GM23248 (cell line): ENCODE measurements around the gene IL22. TPM values are rescaled to one million over a fixed set of nuclear protein-coding genes. Genes with fewer than 3 reads are reported as not detected.
"Not testable (repeated sequence)": the region's sequence is repeated elsewhere in the genome, so short reads cannot be mapped to it uniquely, and the experiment has no call there.

Source experiments
- DNase-seq: peaks from one replicate; pipeline ENCODE4 v3.0.0-alpha.2; 2015
- H2AFZ ChIP-seq: fragments of 200-600 bp; sonication (generic); 2 replicates; pipeline ENCODE4 v1.6.1; 2016; ENCODE audit warnings: antibody characterized with exemption
- H3F3A ChIP-seq: fragments of 200-600 bp; sonication (generic); 2 replicates; pipeline ENCODE4 v1.6.1; 2016; ENCODE audit warnings: mild to moderate bottlenecking, antibody characterized with exemption, mixed run types; ENCODE audit not compliant: insufficient read depth
- H3K27ac ChIP-seq: fragments of 200-600 bp; sonication (generic); 2 replicates; pipeline ENCODE4 v1.5.1; 2016; ENCODE audit warnings: mild to moderate bottlenecking
- H3K27me3 ChIP-seq: fragments of 200-600 bp; sonication (generic); replicated peaks from 2 replicates; pipeline ENCODE4 v1.6.1; 2016; ENCODE audit warnings: mild to moderate bottlenecking; ENCODE audit not compliant: insufficient read depth
- H3K36me3 ChIP-seq: fragments of 200-600 bp; sonication (generic); 2 replicates; pipeline ENCODE4 v1.6.1; 2016; ENCODE audit warnings: low read depth, mild to moderate bottlenecking
- H3K4me1 ChIP-seq: fragments of 200-600 bp; sonication (generic); 2 replicates; pipeline ENCODE4 v1.6.1; 2016; ENCODE audit warnings: mild to moderate bottlenecking; ENCODE audit not compliant: insufficient read depth
- H3K4me2 ChIP-seq: fragments of 200-600 bp; sonication (generic); one replicate; pipeline ENCODE4 v1.6.1; 2016; ENCODE audit warnings: mild to moderate bottlenecking; ENCODE audit not compliant: unreplicated experiment
- H3K4me3 ChIP-seq: fragments of 200-600 bp; sonication (generic); 2 replicates; pipeline ENCODE4 v1.5.1; 2016; ENCODE audit warnings: mild to moderate bottlenecking
- H3K79me2 ChIP-seq: fragments of 200-600 bp; sonication (generic); 2 replicates; pipeline ENCODE4 v1.6.1; 2016; ENCODE audit warnings: mild to moderate bottlenecking; ENCODE audit not compliant: insufficient read depth
- H3K9ac ChIP-seq: fragments of 200-600 bp; sonication (generic); 2 replicates; pipeline ENCODE4 v1.6.1; 2016; ENCODE audit warnings: mild to moderate bottlenecking
- H3K9me2 ChIP-seq: fragments of 200-600 bp; sonication (generic); 2 replicates; pipeline ENCODE4 v1.6.1; 2016; ENCODE audit warnings: mixed run types, mild to moderate bottlenecking, moderate library complexity; ENCODE audit not compliant: insufficient read depth
- H3K9me3 ChIP-seq: fragments of 200-600 bp; sonication (generic); one replicate; pipeline ENCODE4 v1.6.1; 2017; ENCODE audit warnings: low read depth
- H4K20me1 ChIP-seq: fragments of 200-600 bp; sonication (generic); 2 replicates; pipeline ENCODE4 v1.6.0; 2016; ENCODE audit not compliant: insufficient read depth
- EZH2 ChIP-seq: fragments of 200-600 bp; sonication (generic); IDR thresholded peaks from 2 replicates; pipeline ENCODE4 v1.6.1; 2018; ENCODE audit warnings: antibody characterized with exemption, mild to moderate bottlenecking; ENCODE audit not compliant: insufficient read depth, poor library complexity, severe bottlenecking
- EZH2phosphoT487 ChIP-seq: fragments of 200-600 bp; sonication (generic); IDR thresholded peaks from 2 replicates; pipeline ENCODE4 v1.6.1; 2018; ENCODE audit warnings: antibody characterized with exemption, moderate library complexity, mild to moderate bottlenecking, low read depth; ENCODE audit not compliant: insufficient read depth
- WGBS, 2 experiments: methylation state at CpG; one replicate each; pipeline ENCODE4 v1.1.6; 2015 to 2017; ENCODE audit warnings: low lambda C conversion rate in 2 of 2, low coverage in 1 of 2; ENCODE audit errors: missing lambda C conversion rate in 2 of 2; 5-methylcytosine and 5-hydroxymethylcytosine counted together
- in situ Hi-C: fragments of 300-500 bp; cut with MboI; formaldehyde crosslinking; loops from 2 replicates; pipeline ENCODE4 v1.15.0; 2020
- polyA plus RNA-seq: library from polyadenylated mRNA; unstranded; fragments of >200 nt; fragmentation: Nextera tagmentation; extraction: Ambion mirVana; gene quantifications from 2 replicates; pipeline ENCODE4 v1.2.1, GENCODE V29; 2016
- total RNA-seq: library from RNA; depleted of rRNA; stranded (reverse); fragments of >200 nt; shearing (Covaris generic); gene quantifications from 2 replicates; pipeline ENCODE4 v1.2.3, GENCODE V29; 2014

Gene IL22
- total and polyA plus RNA-seq, 2 experiments from 2014 or later: not detected

DNA sequence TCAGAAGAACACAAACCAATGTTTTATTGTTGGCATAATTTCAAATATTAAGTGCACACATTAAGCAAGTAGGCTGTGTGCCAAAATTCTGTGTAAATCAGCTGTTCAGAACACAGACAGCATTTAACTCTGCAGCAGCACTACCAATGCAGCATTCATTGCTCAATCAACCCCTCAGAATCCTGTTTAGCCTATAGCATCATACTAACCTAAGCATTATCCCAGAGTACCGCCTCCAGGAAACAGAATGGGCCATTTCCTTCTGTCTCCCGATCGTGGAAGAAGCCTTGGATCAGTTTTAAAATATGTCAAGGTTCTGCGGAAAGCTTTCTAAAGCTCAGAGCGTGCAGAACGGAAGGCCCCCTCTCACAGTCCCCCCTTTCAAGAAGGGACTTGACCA lies 31.1 kb downstream of the IL22 start:
- H3K9me2 ChIP-seq: no peaks in the 10 kb centered on the region
- H3K9ac ChIP-seq: no peak overlapping the region
- peaks cover 18% of the 10 kb centered on the region for H3K4me1 ChIP-seq
- H3K4me2 ChIP-seq: no peak overlapping the region
- H3F3A ChIP-seq: 0 out of 2 replicates have a peak, but pooled peaks cover 13% of the 10 kb centered on the region
- no peaks in the 10 kb centered on the region for H3K36me3 ChIP-seq
- no peak overlapping the region; the same call in 1 of the 2 replicates for H2AFZ ChIP-seq
- H3K9me3 ChIP-seq: no peaks in the 10 kb centered on the region
- no peaks in the 10 kb centered on the region for H3K79me2 ChIP-seq
- DNase-seq: peak; percentile 18
- TF ChIP-seq EZH2 (no peak), EZH2phosphoT487 (no peak)
- no peak overlapping the region for H3K27ac ChIP-seq
- 44 to 46% methylated on average over 6 of the region's 6 CpGs for WGBS, 2 experiments
- in situ Hi-C loops: no loop called here
- peaks cover 6% of the 10 kb centered on the region for H3K27me3 ChIP-seq
- no peak overlapping the region for H3K4me3 ChIP-seq
- no peaks in the 10 kb centered on the region for H4K20me1 ChIP-seq

DNA sequence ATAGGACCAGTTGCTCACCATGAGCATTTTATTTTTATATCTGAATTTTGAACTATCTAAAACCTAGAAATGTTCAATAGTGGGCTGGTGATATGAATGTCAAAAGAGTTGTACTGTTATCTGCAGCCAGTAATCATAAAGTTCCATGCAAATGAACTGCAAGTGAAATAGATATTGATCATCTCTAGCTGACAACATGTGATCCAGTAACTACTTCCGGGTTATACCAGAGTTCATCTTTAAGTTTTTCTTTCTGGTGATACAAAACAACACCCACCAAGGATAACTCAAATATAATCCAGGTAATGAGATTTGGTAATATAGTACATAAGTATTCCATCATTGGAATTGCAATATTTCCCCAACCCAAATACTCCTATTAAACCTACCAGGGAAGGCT lies 31.9 kb downstream of the IL22 start:
- no peaks in the 10 kb centered on the region for H3K9me3 ChIP-seq
- in situ Hi-C loops: no loop called here
- H2AFZ ChIP-seq: no peak overlapping the region
- 88 to 92% methylated on average over 1 of the region's 1 CpG for WGBS, 2 experiments
- H3F3A ChIP-seq: 0 out of 2 replicates have a peak, but pooled peaks cover 13% of the 10 kb centered on the region
- no peaks in the 10 kb centered on the region for H4K20me1 ChIP-seq
- H3K9me2 ChIP-seq: no peaks in the 10 kb centered on the region
- TF ChIP-seq EZH2phosphoT487 (no peak), EZH2 (no peak)
- peaks cover 18% of the 10 kb centered on the region for H3K4me1 ChIP-seq
- DNase-seq: no peak
- H3K4me2 ChIP-seq: no peak overlapping the region
- no peak overlapping the region for H3K27ac ChIP-seq
- H3K9ac ChIP-seq: no peak overlapping the region
- no peaks in the 10 kb centered on the region for H3K79me2 ChIP-seq
- H3K4me3 ChIP-seq: no peak overlapping the region
- no peaks in the 10 kb centered on the region for H3K36me3 ChIP-seq
- H3K27me3 ChIP-seq: peaks cover 15% of the 10 kb centered on the region

DNA sequence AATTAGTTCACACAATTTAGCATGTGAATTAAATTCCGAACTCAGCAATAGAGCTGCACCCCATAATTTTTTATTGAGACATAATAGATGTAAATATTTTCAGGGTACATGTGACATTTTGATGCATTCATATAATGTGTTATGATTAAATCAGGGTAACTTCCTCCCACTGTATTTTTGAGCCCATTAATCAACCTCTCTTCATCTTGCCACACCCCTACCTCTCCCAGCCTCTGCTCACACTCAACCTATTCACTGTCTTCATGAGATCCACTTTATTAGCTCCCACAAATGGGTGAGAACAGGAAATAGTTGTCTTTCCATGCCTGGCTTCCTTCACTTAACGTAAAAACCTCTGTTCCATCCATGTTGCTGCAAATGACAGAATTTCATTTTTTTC lies 42.5 kb downstream of the IL22 start:
- no peak overlapping the region for H3K27ac ChIP-seq
- whole genome bisulfite sequencing, 2 experiments: 44 to 47% methylated on average over 2 of the region's 2 CpGs

DNA sequence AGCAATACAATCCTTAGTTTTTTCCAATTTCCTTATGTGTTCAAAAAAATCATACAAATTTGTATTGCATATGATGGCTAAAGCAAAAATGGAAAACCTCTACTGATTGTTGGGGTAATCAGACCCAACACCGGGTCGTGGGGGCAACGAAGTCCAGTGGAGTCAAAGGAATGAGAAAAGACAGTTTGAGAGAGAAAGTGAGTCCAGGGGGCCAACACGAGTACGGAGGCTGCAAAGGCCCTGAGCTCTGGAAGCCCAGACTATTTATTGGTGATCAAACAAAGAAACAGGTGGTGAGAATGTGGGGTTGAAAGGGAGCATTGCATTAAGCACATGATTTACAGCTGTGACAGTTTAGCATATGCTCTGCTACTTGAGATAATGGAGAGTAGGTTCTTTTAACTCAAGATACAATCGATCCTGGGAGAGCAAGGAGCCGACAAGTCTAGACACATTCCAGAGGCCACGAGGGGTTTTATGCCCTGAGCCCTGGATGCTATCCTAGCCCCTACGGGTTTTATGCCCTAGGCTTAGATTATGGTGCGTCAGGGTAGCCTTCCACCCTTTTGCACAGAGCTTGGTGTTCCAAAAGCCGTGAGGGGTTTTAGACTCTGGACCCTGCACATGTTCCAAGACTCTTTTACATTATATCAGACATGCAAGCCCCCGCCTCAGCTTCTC lies 44.2 kb downstream of the IL22 start:
- DNase-seq, H3K9me3 ChIP-seq, H2AFZ ChIP-seq, H3K4me3 ChIP-seq, H3K79me2 ChIP-seq, H3K27ac ChIP-seq, H3K36me3 ChIP-seq, H3K4me2 ChIP-seq, H3K9ac ChIP-seq, in situ Hi-C loops, H3F3A ChIP-seq, H3K9me2 ChIP-seq, H3K4me1 ChIP-seq, H4K20me1 ChIP-seq: not testable (repeated sequence)
- H3K27me3 ChIP-seq: peaks cover 51% of the 10 kb centered on the region
- WGBS, 2 experiments: 28 to 29% methylated on average over 12 of the region's 12 CpGs

More for the DNA sequence above, 42.5 kb downstream of the IL22 start:
- no peaks in the 10 kb centered on the region for H3K36me3 ChIP-seq
- peaks cover 43% of the 10 kb centered on the region for H3K27me3 ChIP-seq
- DNase-seq: no peak
- TF ChIP-seq EZH2phosphoT487: no peak
- TF ChIP-seq EZH2: no peak
- no peak overlapping the region for H3K4me2 ChIP-seq
- H3K4me1 ChIP-seq: no peaks in the 10 kb centered on the region
- no peak overlapping the region for H2AFZ ChIP-seq
- H3F3A ChIP-seq: no peaks in the 10 kb centered on the region
- no peak overlapping the region for H3K9ac ChIP-seq
- no peak overlapping the region for H3K4me3 ChIP-seq
- H4K20me1 ChIP-seq: no peaks in the 10 kb centered on the region
- in situ Hi-C loops: no loop called here
- H3K9me2 ChIP-seq: no peaks in the 10 kb centered on the region
- no peaks in the 10 kb centered on the region for H3K79me2 ChIP-seq
- no peaks in the 10 kb centered on the region for H3K9me3 ChIP-seq

DNA sequence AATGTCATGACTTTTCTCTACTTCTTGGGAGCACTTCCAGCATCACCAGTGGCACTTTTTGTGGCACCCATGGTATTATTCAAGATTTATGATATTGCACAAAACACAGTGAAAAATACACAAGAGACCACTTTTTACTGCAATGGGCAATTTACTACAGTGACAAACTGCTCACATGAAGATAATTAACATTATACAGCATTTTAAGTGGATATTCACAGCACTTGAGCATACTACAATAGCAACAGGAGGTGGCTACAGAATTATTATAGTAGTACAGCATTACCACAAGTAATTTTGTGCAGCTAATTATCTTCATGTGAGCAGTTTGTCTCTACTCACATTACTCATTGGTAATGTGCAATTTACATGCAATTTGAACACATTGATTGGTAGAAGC lies 46.1 kb downstream of the IL22 start:
- H4K20me1 ChIP-seq: no peaks in the 10 kb centered on the region
- H3K27me3 ChIP-seq: peaks cover 39% of the 10 kb centered on the region
- no peak overlapping the region for H3K27ac ChIP-seq
- H3K9me3 ChIP-seq: no peaks in the 10 kb centered on the region
- H3K9ac ChIP-seq: no peak overlapping the region
- no peaks in the 10 kb centered on the region for H3K79me2 ChIP-seq
- no peak for DNase-seq
- in situ Hi-C loops: no loop called here
- no peak overlapping the region for H3K4me3 ChIP-seq
- no peaks in the 10 kb centered on the region for H3K4me1 ChIP-seq
- H3F3A ChIP-seq: no peaks in the 10 kb centered on the region
- TF ChIP-seq EZH2: no peak
- TF ChIP-seq EZH2phosphoT487: no peak
- H3K36me3 ChIP-seq: no peaks in the 10 kb centered on the region
- H3K9me2 ChIP-seq: no peaks in the 10 kb centered on the region
- no peak overlapping the region for H2AFZ ChIP-seq
- H3K4me2 ChIP-seq: no peak overlapping the region
